Endothelial cell of umbilical vein (primary cell): ENCODE results near the gene CENPK. TPM values are rescaled to one million over a fixed set of nuclear protein-coding genes. Genes with fewer than 3 reads are reported as not detected.

Source experiments
- BruUV-seq: library from RNA; stranded (reverse); fragments of 400-500 nt; replicated peaks from 2 replicates; lab custom pipeline; 2021; lab: Mats Ljungman, UMichigan
- CTCF ChIA-PET: fragments of 300-600, 350-600 bp; sonication (Branson Sonifier 250); formaldehyde crosslinking; loops from one replicate; lab custom pipeline; 2021; ENCODE audit warnings: antibody characterized with exemption, inconsistent platforms; lab: Charles Lee
- POLR2A ChIA-PET: fragments of 300-600, 350-600 bp; sonication (Branson Sonifier 250); formaldehyde crosslinking; loops from one replicate; lab custom pipeline; 2021; ENCODE audit warnings: antibody characterized with exemption, inconsistent platforms; lab: Charles Lee
- DNase-seq: peaks from one replicate; pipeline ENCODE4 v3.0.0-alpha.2; 2011; ENCODE audit warnings: low read depth, low spot score
- FAIRE-seq: peaks from 2 replicates; lab custom pipeline; 2011; peaks lifted over from hg19 to GRCh38; lab: Jason Lieb, UNC
- H2AFZ ChIP-seq: 2 replicates; pipeline ENCODE4 v1.6.0; 2012; ENCODE audit warnings: low read depth, low read length, control low read depth, inconsistent platforms
- H3K27ac ChIP-seq: 2 replicates; pipeline ENCODE4 v1.5.1; 2011; ENCODE audit warnings: low read depth, mild to moderate bottlenecking, control low read depth, low read length, moderate library complexity; ENCODE audit not compliant: insufficient read depth
- H3K27me3 ChIP-seq, 2 experiments: 2 replicates each; pipeline versions ENCODE4 v1.6.0 to v1.6.1; 2011; ENCODE audit warnings: low read length in 2 of 2, mixed read lengths in 1 of 2; ENCODE audit not compliant: control insufficient read depth in 2 of 2, insufficient read depth in 2 of 2
- H3K36me3 ChIP-seq, 2 experiments: 2 replicates in 1 of 2; 3 replicates in 1 of 2; pipeline ENCODE4 v1.5.1; 2011; ENCODE audit warnings: low read length in 2 of 2, mild to moderate bottlenecking in 1 of 2, moderate library complexity in 1 of 2; ENCODE audit not compliant: control insufficient read depth in 2 of 2, insufficient read depth in 2 of 2; ENCODE audit errors: extremely low read depth in 1 of 2
- H3K4me1 ChIP-seq: 3 replicates; pipeline ENCODE4 v1.5.1; 2011; ENCODE audit warnings: mild to moderate bottlenecking, low read length; ENCODE audit not compliant: control insufficient read depth, insufficient read depth; ENCODE audit errors: extremely low read depth
- H3K4me2 ChIP-seq: 2 replicates; pipeline ENCODE4 v1.6.1; 2011; ENCODE audit warnings: low read length, control low read depth, mixed read lengths; ENCODE audit not compliant: insufficient read depth
- H3K4me3 ChIP-seq, 3 experiments: fragments of 200-600 bp in 1 of 3; sonication (generic), shearing (Covaris generic) in 1 of 3; replicated peaks in 1 of 3; 2 replicates each; pipeline ENCODE4 v1.5.1; 2011 to 2016; ENCODE audit warnings: control low read depth in 3 of 3, low read length in 3 of 3, mild to moderate bottlenecking in 2 of 3, inconsistent platforms in 1 of 3, low read depth in 1 of 3, moderate library complexity in 1 of 3; ENCODE audit not compliant: insufficient read depth in 1 of 3
- H3K79me2 ChIP-seq: 2 replicates; pipeline ENCODE4 v1.6.0; 2012; ENCODE audit warnings: low read length, inconsistent platforms; ENCODE audit not compliant: control insufficient read depth, insufficient read depth
- H3K9ac ChIP-seq: replicated peaks from 2 replicates; pipeline ENCODE3; 2011; ENCODE audit warnings: low read length, control low read depth; ENCODE audit not compliant: insufficient read depth; ENCODE audit errors: extremely low read depth
- H3K9me1 ChIP-seq: replicated peaks from 3 replicates; pipeline ENCODE4 v1.6.0; 2011; ENCODE audit warnings: mild to moderate bottlenecking, low read length; ENCODE audit not compliant: control insufficient read depth, insufficient read depth; ENCODE audit errors: extremely low read depth
- H3K9me3 ChIP-seq: replicated peaks from 2 replicates; pipeline ENCODE4 v1.5.1; 2012; ENCODE audit warnings: low read length, inconsistent platforms; ENCODE audit not compliant: control insufficient read depth, insufficient read depth
- H4K20me1 ChIP-seq: replicated peaks from 2 replicates; pipeline ENCODE3; 2011; ENCODE audit warnings: mild to moderate bottlenecking, low read length; ENCODE audit not compliant: control insufficient read depth, insufficient read depth; ENCODE audit errors: extremely low read depth
- EZH2 ChIP-seq: IDR thresholded peaks from 2 replicates; pipeline ENCODE4 v1.6.1; 2012; ENCODE audit warnings: borderline replicate concordance, low read depth, mild to moderate bottlenecking, moderate library complexity, low read length, inconsistent platforms; ENCODE audit not compliant: severe bottlenecking
- FOS ChIP-seq: IDR thresholded peaks from 2 replicates; pipeline ENCODE4 v1.6.1; 2011; ENCODE audit warnings: mild to moderate bottlenecking, low read length, moderate library complexity, borderline replicate concordance; ENCODE audit not compliant: insufficient read depth
- GATA2 ChIP-seq: IDR thresholded peaks from 2 replicates; pipeline ENCODE4 v1.7.0; 2011; ENCODE audit warnings: low read depth, mild to moderate bottlenecking, moderate library complexity, mixed read lengths, low read length; ENCODE audit not compliant: insufficient read length, insufficient read depth
- JUN ChIP-seq: IDR thresholded peaks from 2 replicates; pipeline ENCODE4 v1.6.1; 2011; ENCODE audit warnings: borderline replicate concordance, low read depth; ENCODE audit not compliant: insufficient read length, insufficient read depth
- MYC ChIP-seq: IDR thresholded peaks from one replicate; pipeline ENCODE4 v1.6.1; 2011; ENCODE audit warnings: mild to moderate bottlenecking, low read depth, low read length
- POLR2A ChIP-seq: IDR thresholded peaks from 2 replicates; pipeline ENCODE4 v1.6.1; 2012; ENCODE audit warnings: low read depth, mild to moderate bottlenecking, control low read depth, low read length
- POLR2AphosphoS5 ChIP-seq: IDR thresholded peaks from 2 replicates; pipeline ENCODE4 v1.6.1; 2012; ENCODE audit warnings: low read depth, mild to moderate bottlenecking, control low read depth, low read length, moderate library complexity; ENCODE audit not compliant: insufficient read depth
- dilution Hi-C: fragments of 300-500 bp; cut with MboI; formaldehyde crosslinking; loops from one replicate; pipeline ENCODE4 v1.15.0; 2019; ENCODE audit warnings: low sequenced_read_pairs; ENCODE audit not compliant: extremely low pct_ligation_motif_present
- intact Hi-C: fragments of 100-400 bp; cut with micrococcal nuclease; formaldehyde crosslinking; loops from one replicate; pipeline ENCODE4 v1.10.0; 2022
- polyA plus RNA-seq, 4 experiments: library from polyadenylated mRNA; depleted of rRNA in 3 of 4; stranded (reverse) in 3 of 4; unstranded in 1 of 4; fragments of >200 nt; gene quantifications; 2 replicates each; pipeline versions ENCODE4 v1.2.1 to v1.2.3, GENCODE V29; 2011 to 2012; ENCODE audit warnings: missing spikeins in 1 of 4
- total RNA-seq: library from RNA; stranded (reverse); gene quantifications from 2 replicates; pipeline ENCODE4 v1.2.3, GENCODE V29; 2021
- TF ChIP-seq, protein P1 (sequence below), 2 donors: IDR thresholded peaks; 1 replicate in 1 of 2; 2 replicates in 1 of 2; pipeline ENCODE4 v1.5.1; 2011; ENCODE audit warnings: low read length in 2 of 2, mild to moderate bottlenecking in 2 of 2, moderate library complexity in 2 of 2, control low read depth in 1 of 2, inconsistent platforms in 1 of 2, low read depth in 1 of 2; ENCODE audit not compliant: insufficient read depth in 1 of 2; ENCODE audit errors: extremely low read depth in 1 of 2
- TF ChIP-seq, protein P2 (sequence below): IDR thresholded peaks from 2 replicates; pipeline ENCODE4 v1.6.1; 2011; ENCODE audit not compliant: insufficient read depth, insufficient read length

Gene CENPK
- total and polyA plus RNA-seq, 2 donors (not counting 3 experiments of a cell fraction or from before 2014, with no cell fraction given) = 8.0 to 50.7 TPM

DNA sequence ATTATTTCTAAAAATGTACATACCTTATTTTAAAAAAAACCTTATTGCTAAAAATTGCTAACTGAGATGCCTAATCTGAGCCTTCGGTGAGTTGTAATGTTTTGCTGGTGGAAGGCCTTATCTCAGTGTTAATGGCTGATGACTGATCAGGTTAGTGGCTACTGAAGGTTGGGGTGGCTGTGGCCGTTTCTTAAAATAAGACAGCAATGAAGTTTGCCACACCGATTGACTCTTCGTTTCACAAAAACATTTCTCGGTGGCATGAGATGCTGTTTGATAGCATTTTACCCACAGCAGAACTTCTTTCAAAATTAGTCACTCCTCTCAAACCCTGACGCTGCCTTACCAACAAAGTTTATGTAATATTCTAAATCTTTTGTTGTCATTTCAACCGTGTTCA is 14.7 kb downstream of the CENPK start:
- dilution Hi-C loops = no loop called here

More for the DNA sequence above, 14.7 kb downstream of the CENPK start:
- Histone ChIP-seq H3K36me3 (peaks cover 0 to 9% of the 10 kb centered on the region in 2 experiments), H3K4me1 (peaks cover 6% of the 10 kb centered on the region), H3K27me3 (no peaks in the 10 kb centered on the region), H3K27ac (no peak overlapping the region), H3K4me3 (no peak overlapping the region), H3K9ac (no peak overlapping the region), H2AFZ (no peak overlapping the region), H4K20me1 (no peaks in the 10 kb centered on the region), H3K79me2 (no peaks in the 10 kb centered on the region), H3K9me1 (no peaks in the 10 kb centered on the region), H3K4me2 (no peak overlapping the region), H3K9me3 (no peaks in the 10 kb centered on the region)
- DNase-seq = no peak
- BruUV-seq = no TSS peak
- intact Hi-C loops = no loop called here
- ChIA-PET CTCF (interaction anchor here (1.6 kb wide), 1 partner anchor 15 kb away, joined by 3 read pairs; the partner anchor contains the start of genes CENPK and PPWD1), POLR2A (no interaction called here)
- TF ChIP-seq JUN = no peak
- TF ChIP-seq GATA2 = no peak
- TF ChIP-seq EZH2 = no peak
- TF ChIP-seq FOS = no peak
- TF ChIP-seq POLR2A = no peak
- no peak for TF ChIP-seq MYC
- TF ChIP-seq, protein P1, sequence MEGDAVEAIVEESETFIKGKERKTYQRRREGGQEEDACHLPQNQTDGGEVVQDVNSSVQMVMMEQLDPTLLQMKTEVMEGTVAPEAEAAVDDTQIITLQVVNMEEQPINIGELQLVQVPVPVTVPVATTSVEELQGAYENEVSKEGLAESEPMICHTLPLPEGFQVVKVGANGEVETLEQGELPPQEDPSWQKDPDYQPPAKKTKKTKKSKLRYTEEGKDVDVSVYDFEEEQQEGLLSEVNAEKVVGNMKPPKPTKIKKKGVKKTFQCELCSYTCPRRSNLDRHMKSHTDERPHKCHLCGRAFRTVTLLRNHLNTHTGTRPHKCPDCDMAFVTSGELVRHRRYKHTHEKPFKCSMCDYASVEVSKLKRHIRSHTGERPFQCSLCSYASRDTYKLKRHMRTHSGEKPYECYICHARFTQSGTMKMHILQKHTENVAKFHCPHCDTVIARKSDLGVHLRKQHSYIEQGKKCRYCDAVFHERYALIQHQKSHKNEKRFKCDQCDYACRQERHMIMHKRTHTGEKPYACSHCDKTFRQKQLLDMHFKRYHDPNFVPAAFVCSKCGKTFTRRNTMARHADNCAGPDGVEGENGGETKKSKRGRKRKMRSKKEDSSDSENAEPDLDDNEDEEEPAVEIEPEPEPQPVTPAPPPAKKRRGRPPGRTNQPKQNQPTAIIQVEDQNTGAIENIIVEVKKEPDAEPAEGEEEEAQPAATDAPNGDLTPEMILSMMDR (IDR thresholded peaks at IDR 0.05; ENCODE audit: extremely low read depth in 1 of 2, insufficient read depth in 1 of 2, low read depth in 1 of 2, low read length in 2 of 2) = no peak
- TF ChIP-seq, protein P2, sequence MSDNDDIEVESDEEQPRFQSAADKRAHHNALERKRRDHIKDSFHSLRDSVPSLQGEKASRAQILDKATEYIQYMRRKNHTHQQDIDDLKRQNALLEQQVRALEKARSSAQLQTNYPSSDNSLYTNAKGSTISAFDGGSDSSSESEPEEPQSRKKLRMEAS = no peak
- TF ChIP-seq POLR2AphosphoS5 = no peak
- no peak for FAIRE-seq
